Neural progenitor cell (in vitro differentiated cells): ENCODE results near the gene HUWE1. TPM values are rescaled to one million over a fixed set of nuclear protein-coding genes. Genes with fewer than 3 reads are reported as not detected.

Experiments used
- DNase-seq: peaks from one replicate; pipeline ENCODE4 v3.0.0-alpha.2; 2016; ENCODE audit warnings: low spot score
- H2AFZ ChIP-seq: fragments of 200-600 bp; sonication (generic); replicated peaks from 2 replicates; pipeline ENCODE4 v1.6.1; 2016; ENCODE audit warnings: antibody characterized with exemption
- H3F3A ChIP-seq: fragments of 200-600 bp; sonication (generic); 2 replicates; pipeline ENCODE4 v1.6.1; 2016; ENCODE audit warnings: antibody characterized with exemption, low read depth
- H3K27ac ChIP-seq: fragments of 200-600 bp; sonication (generic); 2 replicates; pipeline ENCODE4 v1.5.1; 2016; ENCODE audit warnings: mild to moderate bottlenecking
- H3K27me3 ChIP-seq: fragments of 200-600 bp; sonication (generic); 2 replicates; pipeline ENCODE4 v1.6.1; 2016; ENCODE audit warnings: mild to moderate bottlenecking, moderate library complexity
- H3K36me3 ChIP-seq: fragments of 200-600 bp; sonication (generic); 2 replicates; pipeline ENCODE4 v1.5.1; 2016
- H3K4me1 ChIP-seq: fragments of 200-600 bp; sonication (generic); 2 replicates; pipeline ENCODE4 v1.6.1; 2016; ENCODE audit warnings: mixed run types
- H3K4me2 ChIP-seq: fragments of 200-600 bp; sonication (generic); 2 replicates; pipeline ENCODE4 v1.6.1; 2016
- H3K4me3 ChIP-seq: fragments of 200-600 bp; sonication (generic); 2 replicates; pipeline ENCODE4 v1.5.1; 2016
- H3K79me2 ChIP-seq: fragments of 200-600 bp; sonication (generic); 2 replicates; pipeline ENCODE4 v1.6.1; 2016; ENCODE audit warnings: low read depth
- H3K9ac ChIP-seq: fragments of 200-600 bp; sonication (generic); 2 replicates; pipeline ENCODE4 v1.6.1; 2016
- H3K9me3 ChIP-seq: fragments of 200-600 bp; sonication (generic); 2 replicates; pipeline ENCODE4 v1.5.1; 2016; ENCODE audit warnings: low read depth
- H4K20me1 ChIP-seq: fragments of 200-600 bp; sonication (generic); 2 replicates; pipeline ENCODE4 v1.6.1; 2016; ENCODE audit warnings: low read depth
- H3K27ac Mint-ChIP-seq: 3 replicates; pipeline ENCODE4 v1.8.0; 2021; ENCODE audit warnings: mixed read lengths
- H3K27me3 Mint-ChIP-seq: 2 replicates; pipeline ENCODE4 v1.8.0; 2022; ENCODE audit warnings: low read depth, mild to moderate bottlenecking, inconsistent platforms, moderate library complexity, mixed read lengths; ENCODE audit not compliant: insufficient read depth
- H3K36me3 Mint-ChIP-seq: 3 replicates; pipeline ENCODE4 v1.8.0; 2021; ENCODE audit warnings: mixed read lengths
- H3K4me1 Mint-ChIP-seq: 3 replicates; pipeline ENCODE4 v1.8.0; 2021; ENCODE audit warnings: mixed read lengths
- H3K4me3 Mint-ChIP-seq: 3 replicates; pipeline ENCODE4 v1.8.0; 2021; ENCODE audit warnings: mild to moderate bottlenecking, moderate library complexity, mixed read lengths
- H3K9me3 Mint-ChIP-seq: 3 replicates; pipeline ENCODE4 v1.8.0; 2020; ENCODE audit warnings: mixed read lengths
- EZH2 ChIP-seq: fragments of 200-600 bp; sonication (generic); IDR thresholded peaks from 2 replicates; pipeline ENCODE4 v1.6.1; 2017; ENCODE audit warnings: antibody characterized with exemption, mild to moderate bottlenecking, moderate library complexity
- EZH2phosphoT487 ChIP-seq: fragments of 200-600 bp; sonication (generic); IDR thresholded peaks from 2 replicates; pipeline ENCODE4 v1.6.1; 2017; ENCODE audit warnings: antibody characterized with exemption
- total RNA-seq: library from RNA; depleted of rRNA; stranded (reverse); fragments of >200 nt; gene quantifications from 2 replicates; pipeline ENCODE4 v1.2.3, GENCODE V29; 2015; ENCODE audit warnings: low replicate concordance
- TF ChIP-seq, protein P1 (sequence below): fragments of 200-600 bp; sonication (generic); IDR thresholded peaks from 2 replicates; pipeline ENCODE4 v1.5.1; 2017; ENCODE audit warnings: antibody characterized with exemption, mild to moderate bottlenecking

Gene HUWE1
- total RNA-seq, 1 donor from 2014 or later: 149 TPM

DNA sequence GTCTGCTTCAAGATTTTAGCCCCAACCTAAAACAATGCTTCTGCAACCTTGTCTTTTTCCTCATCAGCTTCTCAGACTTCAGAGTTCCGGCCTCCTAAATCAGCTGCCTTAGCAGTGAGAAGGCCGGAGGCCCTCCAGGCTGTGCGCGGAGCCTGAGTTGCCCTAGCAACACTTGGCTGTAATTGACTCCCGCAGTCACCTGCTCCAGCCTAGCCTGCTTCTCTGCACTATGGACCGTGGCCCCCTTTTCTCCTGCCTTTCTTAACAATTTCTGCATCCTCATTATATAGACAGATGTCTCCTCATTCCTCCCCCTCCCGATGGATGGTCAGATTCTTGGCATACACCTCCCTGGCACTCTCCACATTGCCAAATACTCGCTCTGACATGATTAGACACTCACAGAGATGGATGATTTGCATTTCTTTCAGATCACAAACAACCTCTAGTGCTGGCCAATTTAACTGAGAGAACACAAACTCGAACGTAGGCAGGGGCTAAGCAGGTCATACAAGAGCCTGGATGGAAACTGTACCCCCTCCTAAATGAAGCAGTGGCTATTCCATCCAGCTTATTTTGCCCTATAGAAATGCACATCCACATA is 9.5 kb upstream of the HUWE1 start:
- Histone ChIP-seq H4K20me1 (no peaks in the 10 kb centered on the region), H3K27ac (no peak overlapping the region), H3K4me2 (no peak overlapping the region), H3K27me3 (no peaks in the 10 kb centered on the region), H2AFZ (no peak overlapping the region), H3K4me3 (no peak overlapping the region), H3K4me1 (no peaks in the 10 kb centered on the region), H3K9ac (no peak overlapping the region), H3F3A (no peaks in the 10 kb centered on the region), H3K9me3 (peaks cover 5% of the 10 kb centered on the region), H3K36me3 (no peaks in the 10 kb centered on the region), H3K79me2 (no peaks in the 10 kb centered on the region)
- no peaks in the 10 kb centered on the region for H3K36me3 Mint-ChIP-seq
- peak overlapping the region; percentile 91 for H3K27ac Mint-ChIP-seq
- TF ChIP-seq, protein P1, sequence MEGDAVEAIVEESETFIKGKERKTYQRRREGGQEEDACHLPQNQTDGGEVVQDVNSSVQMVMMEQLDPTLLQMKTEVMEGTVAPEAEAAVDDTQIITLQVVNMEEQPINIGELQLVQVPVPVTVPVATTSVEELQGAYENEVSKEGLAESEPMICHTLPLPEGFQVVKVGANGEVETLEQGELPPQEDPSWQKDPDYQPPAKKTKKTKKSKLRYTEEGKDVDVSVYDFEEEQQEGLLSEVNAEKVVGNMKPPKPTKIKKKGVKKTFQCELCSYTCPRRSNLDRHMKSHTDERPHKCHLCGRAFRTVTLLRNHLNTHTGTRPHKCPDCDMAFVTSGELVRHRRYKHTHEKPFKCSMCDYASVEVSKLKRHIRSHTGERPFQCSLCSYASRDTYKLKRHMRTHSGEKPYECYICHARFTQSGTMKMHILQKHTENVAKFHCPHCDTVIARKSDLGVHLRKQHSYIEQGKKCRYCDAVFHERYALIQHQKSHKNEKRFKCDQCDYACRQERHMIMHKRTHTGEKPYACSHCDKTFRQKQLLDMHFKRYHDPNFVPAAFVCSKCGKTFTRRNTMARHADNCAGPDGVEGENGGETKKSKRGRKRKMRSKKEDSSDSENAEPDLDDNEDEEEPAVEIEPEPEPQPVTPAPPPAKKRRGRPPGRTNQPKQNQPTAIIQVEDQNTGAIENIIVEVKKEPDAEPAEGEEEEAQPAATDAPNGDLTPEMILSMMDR: no peak
- no peak for TF ChIP-seq EZH2
- no peak for TF ChIP-seq EZH2phosphoT487
- H3K4me3 Mint-ChIP-seq: peak overlapping the region; percentile 27
- peak; percentile 42 for DNase-seq
- no peaks in the 10 kb centered on the region for H3K27me3 Mint-ChIP-seq
- no peaks in the 10 kb centered on the region for H3K9me3 Mint-ChIP-seq
- H3K4me1 Mint-ChIP-seq: peaks cover 11% of the 10 kb centered on the region

DNA sequence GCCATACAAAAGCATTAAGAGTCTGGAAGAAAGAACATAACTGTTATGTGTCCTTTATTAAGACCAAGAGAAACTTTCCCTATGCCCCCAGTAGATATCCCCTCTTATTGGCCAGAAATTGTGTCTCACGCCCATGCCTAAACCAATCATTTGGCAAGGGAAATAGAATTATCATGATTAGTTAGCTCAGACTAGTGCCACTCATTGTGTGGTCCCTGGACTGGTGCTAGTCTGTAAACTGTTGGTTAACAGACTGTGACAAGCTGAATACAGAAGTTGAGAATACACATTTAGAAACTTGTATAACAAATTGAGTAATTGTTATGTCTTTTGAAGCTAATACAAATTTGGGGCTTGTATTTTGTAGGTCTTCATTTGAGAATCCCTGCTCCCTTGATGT is 8.1 kb upstream of the HUWE1 start:
- Mint-ChIP-seq H3K4me1 (peaks cover 11% of the 10 kb centered on the region), H3K36me3 (no peaks in the 10 kb centered on the region), H3K9me3 (no peaks in the 10 kb centered on the region), H3K4me3 (no peak overlapping the region), H3K27me3 (no peaks in the 10 kb centered on the region), H3K27ac (no peak overlapping the region)
- no peak overlapping the region for H3K4me2 ChIP-seq
- no peaks in the 10 kb centered on the region for H3K27me3 ChIP-seq
- DNase-seq: no peak
- H3K9ac ChIP-seq: no peak overlapping the region
- H3K36me3 ChIP-seq: no peaks in the 10 kb centered on the region
- H3F3A ChIP-seq: no peaks in the 10 kb centered on the region
- H3K4me1 ChIP-seq: no peaks in the 10 kb centered on the region
- H3K79me2 ChIP-seq: no peaks in the 10 kb centered on the region
- H3K9me3 ChIP-seq: peaks cover 5% of the 10 kb centered on the region
- H3K27ac ChIP-seq: no peak overlapping the region
- H4K20me1 ChIP-seq: no peaks in the 10 kb centered on the region
- TF ChIP-seq, protein P1: no peak
- TF ChIP-seq EZH2phosphoT487 (no peak), EZH2 (no peak)
- no peak overlapping the region for H2AFZ ChIP-seq
- no peak overlapping the region for H3K4me3 ChIP-seq

DNA sequence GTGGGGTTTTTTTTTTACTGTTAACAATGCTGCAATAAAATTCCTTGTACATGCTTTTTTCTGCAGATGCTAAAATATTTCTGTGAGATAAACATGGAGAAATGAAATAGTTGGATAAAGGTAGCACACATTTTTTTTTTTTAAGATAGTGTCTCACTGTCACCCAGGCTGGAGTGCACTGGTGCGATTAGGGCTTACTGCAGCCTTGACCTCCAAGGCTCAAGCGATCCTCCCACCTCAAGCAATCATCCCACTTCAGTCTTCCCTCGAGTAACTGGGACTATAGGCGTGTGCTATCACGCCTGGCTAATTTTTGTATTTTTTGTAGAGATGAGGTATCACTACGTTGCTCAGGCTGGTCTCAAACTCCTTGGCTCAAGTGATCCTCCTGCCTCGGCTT is 1.8 kb upstream of the HUWE1 start:
- H3F3A ChIP-seq: peaks cover 27% of the 10 kb centered on the region
- no peak for DNase-seq
- Mint-ChIP-seq H3K27ac (no peak overlapping the region), H3K27me3 (peaks cover 5% of the 10 kb centered on the region), H3K4me1 (peaks cover 4% of the 10 kb centered on the region), H3K9me3 (peaks cover 3% of the 10 kb centered on the region), H3K4me3 (no peak overlapping the region), H3K36me3 (no peaks in the 10 kb centered on the region)
- H3K4me3 ChIP-seq: no peak overlapping the region
- H3K9ac ChIP-seq: no peak overlapping the region
- H3K4me1 ChIP-seq: no peaks in the 10 kb centered on the region
- no peak for TF ChIP-seq EZH2
- TF ChIP-seq EZH2phosphoT487: no peak
- TF ChIP-seq, protein P1: no peak
- H3K36me3 ChIP-seq: no peaks in the 10 kb centered on the region
- H3K79me2 ChIP-seq: peaks cover 21% of the 10 kb centered on the region
- H2AFZ ChIP-seq: no peak overlapping the region
- no peaks in the 10 kb centered on the region for H3K27me3 ChIP-seq
- H4K20me1 ChIP-seq: no peaks in the 10 kb centered on the region
- no peak overlapping the region for H3K4me2 ChIP-seq
- no peak overlapping the region for H3K27ac ChIP-seq
- H3K9me3 ChIP-seq: peaks cover 5% of the 10 kb centered on the region
